GM18909 (cell line): ENCODE data around the gene C11orf71.

Experiments
- ATAC-seq: cut with Tn5 transposase; IDR thresholded peaks from one replicate; pipeline ENCODE4 v1.9.1; 2021; ENCODE audit warnings: mild to moderate bottlenecking; ENCODE audit not compliant: unreplicated experiment, poor library complexity

The C11orf71 gene

DNA sequence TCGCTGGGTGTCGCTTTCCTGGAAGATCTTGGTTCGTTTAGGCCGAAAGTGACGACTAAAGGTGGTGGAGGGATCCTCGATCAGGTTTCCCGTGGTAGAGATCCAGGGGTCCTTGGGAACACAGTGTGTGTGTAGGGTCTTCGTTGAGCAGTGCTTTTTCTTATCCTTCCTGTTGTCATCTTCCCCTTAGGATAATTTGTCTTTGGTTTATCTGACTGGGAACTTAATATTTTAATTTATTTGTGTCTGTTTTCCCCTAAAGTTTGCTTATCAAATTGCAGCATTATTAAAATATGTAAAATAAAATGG is 558 bp upstream of the C11orf71 start:
- ATAC-seq: no peak

DNA sequence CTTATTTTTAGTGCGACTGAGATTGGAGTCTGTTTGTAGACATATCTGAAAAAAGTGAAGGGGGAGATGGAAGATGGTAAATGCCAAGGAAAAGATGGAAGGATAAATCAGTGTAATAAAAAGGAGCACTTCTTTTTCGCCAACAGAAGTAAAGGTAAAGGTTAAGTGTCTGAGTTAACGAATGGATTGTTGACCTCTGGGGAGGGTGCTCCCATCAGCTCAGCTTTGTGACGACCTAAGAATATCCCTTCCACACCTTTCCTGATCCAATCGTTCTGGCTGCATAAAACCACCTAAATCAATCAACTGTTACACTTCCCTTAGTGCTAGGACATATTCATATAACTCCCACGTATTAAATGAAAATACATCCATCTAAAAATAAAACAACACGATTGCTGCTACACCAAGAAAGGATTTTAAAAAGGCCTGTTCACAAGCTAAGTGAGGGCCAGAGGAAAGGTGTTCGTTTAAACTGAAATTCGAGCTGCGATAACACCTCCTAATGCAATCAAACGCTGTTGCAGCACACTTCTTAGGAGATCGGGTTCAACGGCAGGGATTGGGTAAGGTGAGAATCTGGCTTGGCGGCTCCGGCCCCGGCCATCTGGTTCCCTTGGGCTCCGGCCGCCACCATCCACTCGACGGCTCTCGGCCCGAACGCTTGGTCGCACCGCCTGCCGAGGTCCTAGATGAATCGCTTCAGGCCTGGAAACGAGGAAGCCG is 658 bp downstream of the C11orf71 start:
- peak; percentile 35 for ATAC-seq

DNA sequence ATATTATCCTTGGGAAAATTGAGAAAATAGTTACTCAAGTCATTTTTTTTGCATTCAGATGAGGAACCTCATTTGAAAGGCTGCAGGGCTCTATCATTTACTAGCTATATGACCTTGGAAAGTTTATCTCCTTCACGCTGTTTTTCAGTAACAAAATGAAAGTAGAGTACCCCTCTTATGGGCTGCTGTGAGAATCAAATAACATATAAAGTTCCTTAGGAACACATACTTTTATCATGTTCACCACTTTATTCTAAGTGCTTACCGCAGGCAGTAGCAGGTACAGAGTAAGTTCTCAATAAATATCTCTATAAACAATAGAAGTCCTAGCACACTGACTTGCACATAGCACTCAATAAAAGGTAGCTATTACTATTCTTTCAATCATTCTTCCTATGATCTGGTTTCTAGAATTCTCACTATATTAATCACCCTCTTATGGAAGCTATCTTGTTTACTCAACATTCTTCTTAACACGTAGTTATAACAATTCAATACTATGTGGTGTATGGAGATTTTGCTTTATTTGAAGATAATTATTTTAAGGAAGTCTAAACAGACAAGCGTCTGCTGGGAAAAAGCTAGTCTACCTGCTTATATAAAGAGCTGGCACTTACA is 1.9 kb downstream of the C11orf71 start:
- no peak for ATAC-seq

DNA sequence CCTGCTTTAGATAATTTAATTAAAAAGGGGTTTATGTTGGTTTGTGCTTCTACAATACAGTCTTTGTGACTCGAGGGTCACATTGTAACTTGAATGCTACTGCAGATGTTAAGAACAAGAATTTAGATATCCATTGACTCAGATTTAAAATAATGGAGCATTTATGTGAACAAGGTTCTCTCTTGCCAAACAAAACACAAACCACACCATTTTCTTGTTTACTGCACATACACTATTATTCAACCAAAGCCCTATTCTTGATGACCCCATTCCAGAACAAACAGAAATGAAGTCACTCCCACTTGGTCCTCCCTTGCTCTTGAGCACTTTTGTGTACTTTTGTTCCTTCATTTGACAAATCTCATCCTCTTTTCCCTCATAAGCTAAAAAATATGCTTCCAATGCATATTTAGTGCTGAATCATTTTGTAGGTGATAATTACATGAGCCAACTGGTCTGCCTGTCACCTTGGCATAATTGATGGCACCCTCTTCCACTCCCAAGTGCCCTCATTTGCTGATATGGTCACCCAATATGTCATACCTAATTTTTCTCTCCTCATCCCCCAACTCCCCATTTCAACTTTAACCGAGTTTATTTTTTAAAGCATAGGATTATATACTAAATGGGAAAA is 2.8 kb downstream of the C11orf71 start:
- no peak for ATAC-seq

DNA sequence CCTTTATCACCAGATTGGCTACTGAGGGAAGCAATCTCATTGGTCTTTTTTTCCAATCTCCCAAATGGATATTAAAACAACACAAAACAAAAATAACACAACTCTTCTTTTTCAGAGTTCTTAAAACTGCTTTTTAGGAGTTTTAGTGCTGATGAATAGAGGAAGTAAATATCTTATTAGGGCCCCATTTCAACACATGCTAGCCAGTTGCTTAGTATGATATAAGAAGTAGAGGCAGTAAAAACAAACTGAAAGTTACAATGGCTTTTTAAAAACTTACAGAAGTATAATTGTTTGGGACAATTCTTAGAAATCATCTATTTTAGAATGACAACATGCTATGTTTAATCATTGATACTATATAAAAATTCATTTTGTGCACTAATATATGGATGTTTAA is 3.4 kb downstream of the C11orf71 start:
- no peak for ATAC-seq

DNA sequence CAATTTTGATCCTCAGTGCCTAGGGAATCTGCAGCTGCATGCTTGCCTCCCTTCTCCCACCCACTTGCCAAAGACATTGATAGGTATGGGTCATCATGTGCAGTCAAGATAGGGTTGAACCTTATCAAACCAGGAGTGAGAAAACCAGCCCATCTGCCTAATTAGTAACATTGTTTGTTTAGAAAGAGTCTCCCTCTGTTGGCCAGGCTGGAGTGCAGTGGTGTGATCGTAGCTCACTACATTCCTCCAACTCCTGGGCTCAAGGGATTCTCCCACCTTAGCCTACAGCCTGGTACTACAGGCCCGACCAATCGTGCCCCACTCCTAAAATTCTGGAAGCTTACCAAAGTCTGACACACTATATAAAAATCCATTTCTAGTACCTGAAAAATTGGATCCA is 4.6 kb downstream of the C11orf71 start:
- no peak for ATAC-seq

DNA sequence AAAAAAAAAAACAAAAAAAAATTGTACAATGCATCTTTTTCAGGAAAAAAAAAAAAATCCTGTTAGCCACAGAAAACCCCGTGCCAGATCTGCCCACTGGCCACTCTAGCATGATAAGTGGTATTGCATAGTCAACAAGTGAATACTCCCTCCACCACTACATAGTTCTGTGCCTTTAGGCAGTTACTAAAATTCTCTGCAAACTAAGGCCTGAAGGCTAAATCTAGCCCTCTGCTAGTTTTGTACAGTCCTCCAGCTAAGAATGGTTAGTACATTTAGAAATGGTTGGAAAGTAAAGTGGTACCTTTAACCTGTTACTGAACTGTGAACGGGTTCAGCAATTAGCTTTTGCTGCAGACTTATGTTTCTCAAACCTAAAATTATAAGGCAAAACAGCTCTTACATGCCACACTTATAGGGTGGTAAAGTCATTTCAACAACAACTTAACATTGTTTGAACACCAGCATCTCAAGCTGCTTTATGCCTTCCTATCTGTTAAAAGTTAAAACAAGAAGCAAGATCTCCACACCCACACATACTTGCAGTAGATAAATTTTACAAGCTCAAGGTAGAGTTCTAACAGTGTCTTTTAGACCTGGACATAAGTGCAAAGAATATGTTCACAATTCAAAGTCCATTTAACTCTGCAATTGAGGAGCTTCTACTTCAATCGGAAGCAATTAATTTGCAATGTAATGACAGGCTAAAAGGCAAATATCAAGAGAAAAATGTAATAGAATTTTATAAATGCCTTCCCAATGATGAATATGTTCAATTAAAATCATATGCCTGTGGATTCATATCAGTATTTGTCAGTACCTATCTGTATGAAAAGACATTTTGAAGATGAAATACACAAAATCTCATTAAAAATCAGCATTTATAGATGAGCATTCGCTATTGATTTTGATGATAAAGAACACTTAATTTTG is 7.3 kb downstream of the C11orf71 start:
- ATAC-seq: no peak

DNA sequence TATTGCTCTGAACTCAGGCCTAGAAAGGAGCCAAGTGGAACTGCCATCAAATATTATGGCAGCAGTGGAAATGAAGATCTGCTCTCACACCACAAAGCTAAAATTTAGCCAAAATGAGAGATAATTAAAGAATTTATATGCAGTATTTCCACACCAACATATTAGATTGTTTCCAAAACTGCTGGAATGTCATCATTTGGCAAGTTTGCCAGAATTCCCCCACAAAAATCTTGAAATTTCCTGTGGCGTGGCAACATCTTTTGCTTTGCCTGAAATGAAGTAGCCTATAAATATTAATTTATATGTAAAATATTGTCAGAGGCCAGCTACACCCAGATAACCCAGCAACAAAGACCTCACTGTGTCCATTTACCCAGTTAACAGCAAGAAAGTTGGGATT is 13.8 kb downstream of the C11orf71 start:
- ATAC-seq: no peak

DNA sequence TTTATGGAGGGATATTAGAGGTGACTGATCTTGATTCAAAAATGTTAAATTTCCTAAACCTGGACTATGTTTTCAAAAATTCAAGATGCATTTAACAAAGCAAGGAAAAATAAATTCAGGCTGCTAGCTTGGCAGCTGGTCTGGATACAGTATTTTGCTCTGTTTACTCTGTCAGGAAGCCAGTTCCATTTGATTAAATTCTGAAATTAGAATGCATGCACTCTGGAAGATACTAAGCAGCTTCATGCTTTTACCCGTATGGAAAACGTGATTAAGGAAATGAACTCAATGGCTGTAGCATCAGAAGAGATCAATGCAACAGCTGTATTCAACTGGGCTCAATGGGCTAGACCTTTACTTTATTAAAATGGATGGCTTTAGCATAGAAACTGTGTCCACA is 14.2 kb downstream of the C11orf71 start:
- no peak for ATAC-seq

DNA sequence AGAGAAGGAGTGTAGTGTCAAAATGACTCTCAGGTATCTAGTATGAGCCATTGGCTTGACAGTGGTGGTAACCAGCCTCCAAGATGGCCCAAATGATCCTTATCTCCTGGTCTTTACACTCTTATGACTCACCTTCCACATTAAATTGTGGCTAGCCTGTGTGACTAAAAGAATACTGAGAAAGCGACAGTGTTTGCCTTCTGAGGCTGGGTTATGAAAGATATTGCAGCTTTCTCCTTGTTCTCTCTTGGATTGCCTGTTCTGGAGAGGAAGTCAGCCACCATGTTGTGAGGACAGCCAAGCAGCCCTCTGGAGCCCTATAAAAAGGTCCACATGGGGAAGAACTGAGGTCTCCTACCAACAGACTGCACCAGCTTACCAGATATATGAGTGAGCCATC is 15.8 kb downstream of the C11orf71 start:
- ATAC-seq: no peak

DNA sequence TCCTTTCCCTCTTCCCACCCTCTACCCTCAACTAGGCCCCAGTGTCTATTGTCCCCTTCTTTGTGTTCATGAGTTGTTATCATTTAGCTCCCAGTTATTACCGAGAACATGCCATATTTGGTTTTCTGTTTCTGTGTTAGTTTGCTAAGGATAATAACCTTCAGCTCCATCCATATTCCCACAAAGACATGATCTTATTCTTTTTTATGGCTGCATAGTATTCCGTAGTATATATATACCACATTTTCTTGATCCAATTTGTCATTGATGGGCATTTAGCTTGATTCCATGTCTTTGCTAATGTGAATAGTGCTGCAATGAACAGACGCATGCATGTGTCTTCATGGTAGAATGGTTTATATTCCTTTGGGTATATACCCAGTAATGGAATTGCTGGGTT is 17.8 kb downstream of the C11orf71 start:
- no peak for ATAC-seq

DNA sequence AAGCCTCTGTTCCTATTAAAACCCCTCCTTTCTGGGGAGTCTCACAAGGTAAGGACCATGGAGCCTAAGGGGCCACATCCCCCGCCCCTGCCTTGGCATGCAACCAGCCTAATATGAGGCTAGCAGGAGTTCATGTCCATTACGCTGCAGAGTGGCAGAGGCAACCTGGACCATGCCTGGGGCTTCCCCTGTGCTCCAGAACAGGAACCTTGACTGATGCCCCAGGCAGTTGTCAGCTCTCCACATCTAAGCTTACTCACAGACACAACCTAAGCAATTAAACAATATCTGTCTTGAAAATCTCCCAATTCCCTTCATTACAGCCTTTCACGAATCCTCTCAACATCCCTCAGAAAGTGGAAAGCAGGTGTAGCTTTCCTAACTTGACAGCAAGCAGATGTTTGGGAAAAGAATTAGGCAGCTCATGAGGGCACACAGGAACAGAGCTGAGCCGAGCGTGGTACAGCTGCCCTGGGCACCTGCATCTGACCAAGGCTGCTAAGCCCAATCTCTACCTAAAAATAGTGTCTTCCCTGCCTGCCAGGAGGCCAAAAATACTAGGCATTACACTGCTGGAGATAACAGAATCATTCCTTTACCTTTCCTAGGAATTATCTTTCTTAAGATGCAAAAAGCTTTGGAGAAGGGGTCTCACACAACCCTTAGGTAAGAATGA is 20.8 kb downstream of the C11orf71 start:
- ATAC-seq: no peak

DNA sequence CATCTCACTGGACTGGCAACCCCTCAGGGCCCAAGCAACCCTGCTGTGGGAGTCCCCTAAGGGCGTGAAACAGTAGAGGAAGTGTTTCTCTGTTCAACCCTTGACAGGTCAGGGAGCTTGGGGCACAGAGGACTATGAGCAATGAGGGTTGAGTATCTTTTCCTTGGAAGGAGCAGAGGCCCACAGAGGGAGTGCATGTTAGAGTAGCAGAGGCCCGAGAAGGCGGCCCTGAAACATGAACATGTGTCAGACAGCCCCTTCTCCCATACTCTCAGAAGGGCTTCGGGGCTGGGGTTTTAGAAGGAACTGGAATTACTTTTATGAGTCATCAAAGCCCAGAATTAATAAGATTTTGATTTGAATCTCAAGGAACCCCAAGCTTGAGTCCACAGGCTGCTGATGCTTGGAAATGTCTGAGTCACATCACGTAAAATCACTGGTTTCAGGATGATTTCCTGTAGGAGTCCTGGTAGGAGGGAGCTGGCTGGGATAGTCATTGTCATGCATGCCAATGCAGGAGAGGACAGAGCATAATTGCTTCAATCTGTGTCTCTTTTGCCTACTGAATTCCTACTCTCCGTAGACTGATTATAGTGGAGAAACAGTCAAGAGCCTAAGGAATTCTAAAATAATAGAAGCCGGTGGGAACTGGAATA is 22.6 kb downstream of the C11orf71 start:
- ATAC-seq: no peak

DNA sequence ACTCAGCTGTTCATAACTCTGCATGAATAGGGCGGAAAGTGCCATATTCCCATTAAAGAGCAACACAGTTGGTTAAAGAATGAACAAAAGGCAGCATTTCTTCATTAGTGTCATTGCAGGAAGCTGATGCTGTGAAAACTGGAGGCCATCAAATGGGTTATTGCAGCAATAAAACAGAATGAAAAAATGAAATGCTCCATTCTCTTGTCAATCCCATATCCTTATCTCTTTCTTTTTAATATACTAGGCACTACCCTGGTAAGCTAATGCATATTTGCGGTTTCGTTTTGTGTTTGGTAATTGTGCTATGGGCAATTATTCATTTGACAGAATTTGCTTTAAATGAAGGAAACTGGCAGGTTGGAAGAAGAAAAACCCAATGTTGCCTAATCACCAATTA is 25.3 kb downstream of the C11orf71 start:
- no peak for ATAC-seq

DNA sequence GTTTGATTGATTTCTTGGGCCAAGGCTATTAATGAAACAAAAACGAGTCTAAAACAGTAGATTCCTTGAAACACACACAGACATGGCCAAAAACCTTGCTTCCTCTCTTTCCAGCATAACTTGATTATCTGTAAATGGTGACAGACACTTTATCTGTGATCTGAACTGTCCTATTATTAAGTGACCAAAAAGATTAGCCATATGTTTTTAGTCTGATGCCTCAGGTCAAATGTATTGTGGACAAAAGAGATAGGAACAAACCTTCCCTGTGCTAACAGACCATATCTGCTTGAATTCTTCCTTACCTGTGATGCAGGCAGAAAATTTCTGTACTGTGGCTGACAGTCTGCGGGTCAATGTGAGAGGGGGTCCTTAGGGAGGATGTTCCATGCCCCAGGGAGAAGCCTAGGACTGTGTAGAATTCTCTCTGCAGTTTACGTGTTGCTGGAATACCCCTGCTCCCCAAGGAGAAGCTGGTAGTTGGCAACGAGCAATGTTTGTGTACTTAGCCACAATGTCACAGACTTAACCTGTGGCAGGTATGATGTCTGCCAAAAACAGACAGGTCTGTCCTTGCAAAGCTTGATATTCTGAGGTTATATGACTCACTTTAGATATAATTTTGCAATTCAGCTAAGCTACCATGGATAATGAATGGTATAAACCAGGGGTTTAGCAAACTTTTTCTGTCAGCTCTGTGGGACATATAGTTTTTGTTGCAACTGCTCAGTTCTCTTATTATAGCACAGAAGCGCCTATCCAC is 31.2 kb downstream of the C11orf71 start:
- ATAC-seq: no peak

DNA sequence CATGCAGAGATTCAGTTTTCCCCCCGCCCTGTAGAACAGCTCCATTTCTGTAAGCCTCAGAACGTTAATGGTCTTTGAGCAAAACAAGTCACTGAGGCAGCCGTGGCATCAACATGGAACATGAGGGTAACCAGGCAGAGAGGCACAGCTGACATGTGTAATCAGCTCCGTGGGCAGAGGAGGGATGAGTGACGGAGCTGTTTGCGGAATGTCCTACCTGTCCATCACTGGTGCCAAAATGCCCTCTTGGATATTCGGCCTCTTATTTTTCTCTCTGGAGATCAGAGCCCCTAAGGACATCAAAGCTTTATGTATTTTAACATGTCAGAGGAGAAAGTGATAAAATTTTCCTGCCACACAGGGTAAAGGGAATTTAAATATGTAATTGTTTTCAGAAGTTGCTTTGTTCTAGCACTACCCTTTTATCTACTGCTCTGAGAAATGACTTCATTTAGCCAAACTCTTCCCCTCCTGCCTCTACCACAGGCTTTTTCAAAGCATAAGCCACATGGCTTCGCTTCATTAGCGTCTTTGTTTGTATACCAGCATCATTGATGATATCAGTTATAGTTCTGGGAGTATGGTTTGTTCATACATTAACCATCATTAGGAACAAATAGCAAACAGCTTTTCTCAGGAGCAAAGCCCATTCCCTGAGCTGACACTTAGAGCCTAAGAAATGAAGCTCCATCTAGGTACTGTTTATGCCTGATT is 32.9 kb downstream of the C11orf71 start:
- no peak for ATAC-seq

DNA sequence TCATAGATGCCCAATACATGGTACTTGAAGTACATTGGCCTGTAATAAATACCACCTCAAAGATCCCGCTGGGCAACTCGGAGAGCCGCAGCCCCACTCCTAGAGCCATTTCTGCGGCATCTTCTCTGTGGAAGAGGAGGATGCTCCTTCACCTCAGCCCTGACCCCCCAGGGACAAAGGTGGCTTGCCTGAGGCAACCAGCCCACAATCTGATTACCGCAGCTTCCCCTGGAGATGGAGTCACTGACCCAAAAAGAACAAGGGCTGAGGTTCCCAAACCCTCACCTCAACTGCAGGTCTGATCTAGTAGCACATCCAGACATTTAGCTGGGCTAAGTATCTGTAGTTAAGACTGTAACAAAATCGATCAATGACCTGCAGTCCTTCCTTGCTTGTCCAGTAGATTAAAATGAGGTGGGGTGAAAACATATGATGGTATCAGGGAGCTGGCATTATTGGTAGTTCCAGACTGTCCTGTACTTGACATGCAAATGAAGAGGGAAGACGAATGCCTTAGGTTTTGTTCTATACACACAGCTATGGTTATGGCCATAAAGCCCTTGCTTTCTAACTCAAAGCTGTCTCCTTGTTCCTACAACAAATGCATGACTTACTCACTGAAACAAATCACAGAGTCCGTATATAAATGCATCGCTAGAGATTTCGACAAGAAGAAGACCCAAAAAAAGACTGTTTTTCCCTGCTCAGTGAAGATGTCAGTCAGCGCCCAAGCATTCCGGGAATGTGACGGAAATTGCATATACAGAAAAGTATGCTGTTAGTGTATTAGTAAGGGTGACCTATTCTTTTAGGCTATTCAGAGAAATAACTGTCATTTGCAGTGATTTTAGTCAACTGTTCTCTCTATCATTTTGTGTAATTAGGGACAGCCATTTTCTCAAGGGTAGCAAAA is 33.7 kb downstream of the C11orf71 start:
- no peak for ATAC-seq

DNA sequence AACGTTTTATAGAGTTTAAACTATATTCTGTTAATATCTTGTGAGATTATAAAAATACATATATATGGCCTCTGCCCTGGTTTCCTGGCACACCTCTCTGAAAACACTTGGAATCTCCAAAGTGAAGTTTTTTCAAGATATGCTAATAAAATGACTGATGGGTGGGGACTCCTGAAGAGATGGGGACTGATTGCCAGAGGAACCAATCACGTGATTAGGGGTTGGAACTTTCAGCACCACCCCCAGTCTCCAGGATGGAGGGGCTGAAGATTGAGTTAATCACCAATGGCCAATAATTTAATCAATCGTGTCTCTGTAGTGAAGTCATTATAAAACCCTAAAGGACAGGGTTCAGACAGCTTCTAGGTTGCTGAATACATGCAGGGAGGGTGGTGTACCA is 37.4 kb downstream of the C11orf71 start:
- ATAC-seq: no peak
